ENCODE results near the gene PLA2G4B.
"Not testable (repeated sequence)": the region's sequence is repeated elsewhere in the genome, so short reads cannot be mapped to it uniquely, and the experiment has no call there.

The PLA2G4B gene

GRCh38 chr15:41829959-41830646, 8.5 kb upstream of the PLA2G4B start:
- no peak for DNase-seq (ENCODE audit: extremely low read depth, insufficient read length)
- no peak for TF ChIP-seq CTCF (IDR thresholded peaks at IDR 0.05; ENCODE audit: insufficient read depth, low read length, poor library complexity, severe bottlenecking)
- Histone ChIP-seq H3K36me3 (ENCODE audit: control insufficient read depth, insufficient read depth, low read length) (peaks cover 3% of the 10 kb centered on the region), H3K27me3 (replicated peaks; ENCODE audit: control insufficient read depth, insufficient read depth, low read length) (no peaks in the 10 kb centered on the region), H3K4me3 (replicated peaks; ENCODE audit: low read depth, low read length) (no peak overlapping the region)

DNA sequence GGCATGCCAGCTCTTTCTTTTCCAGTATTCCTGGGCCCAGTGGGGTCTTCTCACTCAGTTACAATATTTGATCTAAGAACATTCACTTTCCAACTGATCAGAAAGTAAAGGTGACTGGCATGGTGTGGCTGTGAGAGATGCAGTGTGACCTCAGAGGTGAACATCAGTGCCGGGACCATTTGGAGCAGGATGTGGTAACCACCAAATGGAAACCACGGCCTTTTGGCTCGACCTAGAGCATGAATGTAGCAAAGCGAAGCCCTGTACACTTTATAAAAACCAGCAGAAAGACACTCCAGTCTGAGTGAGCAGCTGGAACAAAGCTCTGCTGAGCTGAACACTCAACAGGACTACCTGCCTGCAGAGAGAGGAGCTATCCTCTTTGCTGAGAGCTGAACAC, 7.4 kb upstream of the PLA2G4B start:
- H3K4me3 ChIP-seq (replicated peaks; ENCODE audit: low read depth, low read length); H3K36me3 ChIP-seq (ENCODE audit: control insufficient read depth, insufficient read depth, low read length); H3K27me3 ChIP-seq (replicated peaks; ENCODE audit: control insufficient read depth, insufficient read depth, low read length); DNase-seq (ENCODE audit: extremely low read depth, insufficient read length): not testable (repeated sequence)

- no peak for DNase-seq (ENCODE audit: extremely low read depth, insufficient read length)
- no peak for TF ChIP-seq CTCF (IDR thresholded peaks at IDR 0.05; ENCODE audit: insufficient read depth, low read length, poor library complexity, severe bottlenecking)
- Histone ChIP-seq H3K27me3 (replicated peaks; ENCODE audit: control insufficient read depth, insufficient read depth, low read length) (no peaks in the 10 kb centered on the region), H3K4me3 (replicated peaks; ENCODE audit: low read depth, low read length) (no peak overlapping the region), H3K36me3 (ENCODE audit: control insufficient read depth, insufficient read depth, low read length) (no peaks in the 10 kb centered on the region; the same call in none of the 2 replicates)
These were observed 6.4 kb upstream of the PLA2G4B start for GRCh38 chr15:41832208-41832607.

GRCh38 chr15:41832875-41833274, 5.8 kb upstream of the PLA2G4B start:
- DNase-seq (ENCODE audit: extremely low read depth, insufficient read length) = no peak

GRCh38 chr15:41834096-41834495, 4.6 kb upstream of the PLA2G4B start:
- no peak for TF ChIP-seq CTCF (IDR thresholded peaks at IDR 0.05; ENCODE audit: insufficient read depth, low read length, poor library complexity, severe bottlenecking)
- Histone ChIP-seq H3K4me3 (replicated peaks; ENCODE audit: low read depth, low read length) (no peak overlapping the region), H3K27me3 (replicated peaks; ENCODE audit: control insufficient read depth, insufficient read depth, low read length) (no peaks in the 10 kb centered on the region), H3K36me3 (ENCODE audit: control insufficient read depth, insufficient read depth, low read length) (no peaks in the 10 kb centered on the region; the same call in none of the 2 replicates)
- no peak for DNase-seq (ENCODE audit: extremely low read depth, insufficient read length)

More at GRCh38 chr15:41832875-41833274, 5.8 kb upstream of the PLA2G4B start:
- Histone ChIP-seq H3K4me3 (replicated peaks; ENCODE audit: low read depth, low read length) (no peak overlapping the region), H3K36me3 (ENCODE audit: control insufficient read depth, insufficient read depth, low read length) (no peaks in the 10 kb centered on the region; the same call in none of the 2 replicates), H3K27me3 (replicated peaks; ENCODE audit: control insufficient read depth, insufficient read depth, low read length) (no peaks in the 10 kb centered on the region)
- TF ChIP-seq CTCF (IDR thresholded peaks at IDR 0.05; ENCODE audit: insufficient read depth, low read length, poor library complexity, severe bottlenecking) = no peak

DNA sequence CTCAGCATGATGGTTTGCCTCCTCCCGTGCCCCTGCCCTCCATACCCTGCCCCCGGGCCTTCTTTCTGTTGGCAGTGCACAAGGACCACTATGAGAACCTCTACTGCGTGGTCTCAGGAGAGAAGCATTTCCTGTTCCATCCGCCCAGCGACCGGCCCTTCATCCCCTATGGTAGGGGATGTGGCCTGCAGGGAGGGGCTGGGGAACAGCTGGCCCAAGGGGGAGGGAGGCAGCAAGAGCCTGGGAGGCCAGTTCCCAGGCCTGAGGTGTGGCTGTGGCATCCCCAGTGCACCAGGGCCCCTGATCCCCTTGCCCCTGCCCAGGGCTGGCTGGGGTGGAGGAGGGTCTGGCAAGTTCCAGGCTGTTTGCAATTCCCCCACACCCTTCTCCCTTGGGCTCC, 2.6 kb upstream of the PLA2G4B start:
- Histone ChIP-seq H3K36me3 (ENCODE audit: control insufficient read depth, insufficient read depth, low read length) (no peaks in the 10 kb centered on the region; the same call in none of the 2 replicates), H3K4me3 (replicated peaks; ENCODE audit: low read depth, low read length) (no peak overlapping the region), H3K27me3 (replicated peaks; ENCODE audit: control insufficient read depth, insufficient read depth, low read length) (no peaks in the 10 kb centered on the region)
- no peak for TF ChIP-seq CTCF (IDR thresholded peaks at IDR 0.05; ENCODE audit: insufficient read depth, low read length, poor library complexity, severe bottlenecking)
- DNase-seq (ENCODE audit: extremely low read depth, insufficient read length) = no peak
